IPS-15b (cell line): ENCODE data around the gene CTNNA3.
"Not testable (repeated sequence)": the region's sequence is repeated elsewhere in the genome, so short reads cannot be mapped to it uniquely, and the experiment has no call there.

Experiments
- H3K27me3 ChIP-seq: one replicate; pipeline ENCODE4 v1.6.1; 2013; ENCODE audit warnings: low read length; ENCODE audit not compliant: control insufficient read depth, insufficient read depth
- H3K36me3 ChIP-seq: one replicate; pipeline ENCODE4 v1.6.1; 2013; ENCODE audit warnings: low read length; ENCODE audit not compliant: control insufficient read depth, insufficient read depth
- H3K4me1 ChIP-seq: one replicate; pipeline ENCODE4 v1.6.1; 2013; ENCODE audit warnings: mild to moderate bottlenecking, low read length; ENCODE audit not compliant: control insufficient read depth, insufficient read depth
- H3K4me3 ChIP-seq: one replicate; pipeline ENCODE4 v1.5.1; 2013; ENCODE audit warnings: low read depth, low read length
- H3K9ac ChIP-seq: one replicate; pipeline ENCODE4 v1.6.1; 2013; ENCODE audit warnings: low read depth, mild to moderate bottlenecking, low read length
- H3K9me3 ChIP-seq: one replicate; pipeline ENCODE4 v1.6.1; 2013; ENCODE audit warnings: mild to moderate bottlenecking, low read length; ENCODE audit not compliant: control insufficient read depth, insufficient read depth

CTNNA3 gene

GRCh38 chr10:67386841-67387533, 309.0 kb downstream of the CTNNA3 start:
- H3K4me1 ChIP-seq, H3K36me3 ChIP-seq, H3K9ac ChIP-seq, H3K27me3 ChIP-seq, H3K9me3 ChIP-seq: not testable (repeated sequence)
- H3K4me3 ChIP-seq = peak overlapping the region; percentile 52

- H3K36me3 ChIP-seq = no peaks in the 10 kb centered on the region
- no peaks in the 10 kb centered on the region for H3K9me3 ChIP-seq
- no peak overlapping the region for H3K9ac ChIP-seq
- H3K4me3 ChIP-seq = peak overlapping the region; percentile 52
- H3K27me3 ChIP-seq = peaks cover 2% of the 10 kb centered on the region
- peaks cover 7% of the 10 kb centered on the region for H3K4me1 ChIP-seq
Observed at GRCh38 chr10:67386260-67386659, 309.7 kb downstream of the CTNNA3 start.

- Histone ChIP-seq H3K27me3 (peaks cover 2% of the 10 kb centered on the region), H3K9ac (no peak overlapping the region), H3K9me3 (no peaks in the 10 kb centered on the region), H3K4me3 (no peak overlapping the region), H3K36me3 (no peaks in the 10 kb centered on the region), H3K4me1 (peaks cover 7% of the 10 kb centered on the region)
Observed at GRCh38 chr10:67385566-67385965, 310.4 kb downstream of the CTNNA3 start.

GRCh38 chr10:67385089-67385488, 310.9 kb downstream of the CTNNA3 start:
- no peak overlapping the region for H3K9ac ChIP-seq
- no peaks in the 10 kb centered on the region for H3K36me3 ChIP-seq
- H3K27me3 ChIP-seq = peaks cover 2% of the 10 kb centered on the region
- H3K4me1 ChIP-seq = peaks cover 7% of the 10 kb centered on the region
- H3K9me3 ChIP-seq = no peaks in the 10 kb centered on the region
- no peak overlapping the region for H3K4me3 ChIP-seq

GRCh38 chr10:67331121-67331910, 364.7 kb downstream of the CTNNA3 start:
- Histone ChIP-seq H3K27me3 (no peaks in the 10 kb centered on the region), H3K4me1 (no peaks in the 10 kb centered on the region), H3K36me3 (no peaks in the 10 kb centered on the region), H3K9me3 (no peaks in the 10 kb centered on the region), H3K4me3 (no peak overlapping the region), H3K9ac (no peak overlapping the region)

- Histone ChIP-seq H3K4me3 (no peak overlapping the region), H3K9me3 (no peaks in the 10 kb centered on the region), H3K36me3 (no peaks in the 10 kb centered on the region), H3K4me1 (no peaks in the 10 kb centered on the region), H3K9ac (no peak overlapping the region), H3K27me3 (no peaks in the 10 kb centered on the region)
Observed at GRCh38 chr10:67327626-67328535, 368.1 kb downstream of the CTNNA3 start.

GRCh38 chr10:67319976-67320375, 376.0 kb downstream of the CTNNA3 start:
- H3K4me3 ChIP-seq = no peak overlapping the region
- no peaks in the 10 kb centered on the region for H3K9me3 ChIP-seq
- H3K9ac ChIP-seq = no peak overlapping the region
- H3K36me3 ChIP-seq = no peaks in the 10 kb centered on the region
- no peaks in the 10 kb centered on the region for H3K27me3 ChIP-seq
- H3K4me1 ChIP-seq = no peaks in the 10 kb centered on the region

GRCh38 chr10:67308912-67309311, 387.1 kb downstream of the CTNNA3 start:
- H3K9ac ChIP-seq = no peak overlapping the region
- no peaks in the 10 kb centered on the region for H3K4me1 ChIP-seq
- no peaks in the 10 kb centered on the region for H3K9me3 ChIP-seq
- no peaks in the 10 kb centered on the region for H3K36me3 ChIP-seq
- H3K4me3 ChIP-seq = no peak overlapping the region
- no peaks in the 10 kb centered on the region for H3K27me3 ChIP-seq

- Histone ChIP-seq H3K9me3 (no peaks in the 10 kb centered on the region), H3K4me3 (no peak overlapping the region), H3K27me3 (no peaks in the 10 kb centered on the region), H3K9ac (no peak overlapping the region), H3K4me1 (no peaks in the 10 kb centered on the region), H3K36me3 (no peaks in the 10 kb centered on the region)
Observed at GRCh38 chr10:67306588-67307205, 389.3 kb downstream of the CTNNA3 start.

GRCh38 chr10:67302701-67303100, 393.3 kb downstream of the CTNNA3 start:
- no peaks in the 10 kb centered on the region for H3K36me3 ChIP-seq
- no peak overlapping the region for H3K9ac ChIP-seq
- no peaks in the 10 kb centered on the region for H3K9me3 ChIP-seq
- no peak overlapping the region for H3K4me3 ChIP-seq
- H3K4me1 ChIP-seq = no peaks in the 10 kb centered on the region
- H3K27me3 ChIP-seq = no peaks in the 10 kb centered on the region

GRCh38 chr10:67299761-67300160, 396.2 kb downstream of the CTNNA3 start:
- Histone ChIP-seq H3K4me1 (no peaks in the 10 kb centered on the region), H3K9me3 (no peaks in the 10 kb centered on the region), H3K9ac (no peak overlapping the region), H3K36me3 (no peaks in the 10 kb centered on the region), H3K4me3 (no peak overlapping the region), H3K27me3 (no peaks in the 10 kb centered on the region)
